Fibroblast of skin of right quadriceps (primary cell): ENCODE results near the gene ERC2.
A peak's percentile ranks its signal among the peaks of the same experiment; 100 is the strongest.

Source experiments
- DNase-seq: peaks from one replicate; pipeline ENCODE4 v3.0.0-alpha.2; 2013

Gene ERC2

GRCh38 chr3:55564726-55565125 is 903.5 kb downstream of the ERC2 start:
- no peak for DNase-seq

- peak; percentile 43 for DNase-seq
Observed at GRCh38 chr3:55562700-55563099, 905.6 kb downstream of the ERC2 start.

- DNase-seq: no peak
Observed at GRCh38 chr3:55559500-55560423, 908.5 kb downstream of the ERC2 start.

GRCh38 chr3:55558316-55558715 is 910.0 kb downstream of the ERC2 start:
- peak; percentile 46 for DNase-seq

GRCh38 chr3:55557549-55557948 is 910.7 kb downstream of the ERC2 start:
- no peak for DNase-seq

GRCh38 chr3:55556619-55557537 is 911.4 kb downstream of the ERC2 start:
- peak; percentile 68 for DNase-seq

GRCh38 chr3:55555873-55556618 is 912.2 kb downstream of the ERC2 start:
- DNase-seq: no peak

- peak; percentile 57 for DNase-seq
Observed at GRCh38 chr3:55554634-55555425, 913.4 kb downstream of the ERC2 start.

- no peak for DNase-seq
Observed at GRCh38 chr3:55551644-55552043, 916.6 kb downstream of the ERC2 start.

GRCh38 chr3:55549177-55549576 is 919.1 kb downstream of the ERC2 start:
- DNase-seq: peak; percentile 72

GRCh38 chr3:55546866-55547669 is 921.2 kb downstream of the ERC2 start:
- DNase-seq: no peak

GRCh38 chr3:55545995-55546394 is 922.3 kb downstream of the ERC2 start:
- DNase-seq: no peak

GRCh38 chr3:55544219-55544618 is 924.0 kb downstream of the ERC2 start:
- no peak for DNase-seq

GRCh38 chr3:55543181-55543614 is 925.1 kb downstream of the ERC2 start:
- no peak for DNase-seq

GRCh38 chr3:55541456-55541855 is 926.8 kb downstream of the ERC2 start:
- no peak for DNase-seq

- DNase-seq: no peak
Observed at GRCh38 chr3:55541016-55541415, 927.3 kb downstream of the ERC2 start.

- no peak for DNase-seq
Observed at GRCh38 chr3:55540579-55540978, 927.7 kb downstream of the ERC2 start.

GRCh38 chr3:55538158-55538557 is 930.1 kb downstream of the ERC2 start:
- no peak for DNase-seq

- no peak for DNase-seq
Observed at GRCh38 chr3:55537563-55537962, 930.7 kb downstream of the ERC2 start.

GRCh38 chr3:55537129-55537528 is 931.1 kb downstream of the ERC2 start:
- DNase-seq: no peak

GRCh38 chr3:55534876-55535275 is 933.4 kb downstream of the ERC2 start:
- DNase-seq: no peak
